ENCODE measurements around the gene ITGA3.

ITGA3 gene

GRCh38 chr17:50055426-50056216 lies at the start of gene ITGA3:
Gene ITGA3, plus strand, starts transcription at chr17:50056110. Its CDS starts 330 bp downstream, at chr17:50056440.
- no peaks in the 10 kb centered on the region for H3K36me3 ChIP-seq (ENCODE audit: insufficient read depth)
- no peaks in the 10 kb centered on the region for H4K20me1 ChIP-seq (ENCODE audit: insufficient read depth)
- H3K4me3 ChIP-seq (IDR thresholded peaks at IDR 0.05; ENCODE audit: insufficient read depth, low read depth, low read length): peak within 1 kb of the TSS; percentile 47
- no peak within 1 kb of the TSS; the same call in 1 of the 2 replicates for H3K27ac ChIP-seq
- no peaks in the 10 kb centered on the region for H3K79me2 ChIP-seq (ENCODE audit: insufficient read depth, low read depth)
- H2AFZ ChIP-seq (ENCODE audit: low read depth): peak within 1 kb of the TSS; percentile 72
- peaks cover 8% of the 10 kb centered on the region; the same call in 1 of the 2 replicates for H3K27me3 ChIP-seq (ENCODE audit: insufficient read depth, low read depth)
- H3K9ac ChIP-seq: no peak within 1 kb of the TSS; the same call in 1 of the 2 replicates
- peak within 1 kb of the TSS; percentile 99 for H3K4me2 ChIP-seq
- TF ChIP-seq CTCF (conservative IDR thresholded peaks at IDR 0.05; ENCODE audit: low read depth, low read length): no peak
- peaks cover 23% of the 10 kb centered on the region for H3K4me1 ChIP-seq (ENCODE audit: low read depth, poor library complexity, severe bottlenecking)

GRCh38 chr17:50009282-50009681 lies 46.6 kb upstream of the ITGA3 start:
- no peak for TF ChIP-seq CTCF (conservative IDR thresholded peaks at IDR 0.05; ENCODE audit: low read depth, low read length)
- Histone ChIP-seq H3K36me3 (ENCODE audit: insufficient read depth) (no peaks in the 10 kb centered on the region), H3K27ac (no peak overlapping the region), H3K4me2 (no peak overlapping the region), H3K4me3 (IDR thresholded peaks at IDR 0.05; ENCODE audit: insufficient read depth, low read depth, low read length) (no peak overlapping the region), H4K20me1 (ENCODE audit: insufficient read depth) (no peaks in the 10 kb centered on the region), H3K27me3 (ENCODE audit: insufficient read depth, low read depth) (peaks cover 14% of the 10 kb centered on the region; the same call in 1 of the 2 replicates), H3K79me2 (ENCODE audit: insufficient read depth, low read depth) (no peaks in the 10 kb centered on the region), H3K9ac (no peak overlapping the region), H2AFZ (ENCODE audit: low read depth) (no peak overlapping the region), H3K4me1 (ENCODE audit: low read depth, poor library complexity, severe bottlenecking) (no peaks in the 10 kb centered on the region)

- H3K9ac ChIP-seq: no peak overlapping the region
- no peaks in the 10 kb centered on the region; the same call in 1 of the 2 replicates for H3K27me3 ChIP-seq (ENCODE audit: insufficient read depth, low read depth)
- no peak overlapping the region for H2AFZ ChIP-seq (ENCODE audit: low read depth)
- H3K27ac ChIP-seq: no peak overlapping the region
- H3K4me3 ChIP-seq (IDR thresholded peaks at IDR 0.05; ENCODE audit: insufficient read depth, low read depth, low read length): no peak overlapping the region
- no peaks in the 10 kb centered on the region for H4K20me1 ChIP-seq (ENCODE audit: insufficient read depth)
- H3K4me2 ChIP-seq: no peak overlapping the region
- H3K79me2 ChIP-seq (ENCODE audit: insufficient read depth, low read depth): no peaks in the 10 kb centered on the region
- H3K36me3 ChIP-seq (ENCODE audit: insufficient read depth): no peaks in the 10 kb centered on the region
- no peak for TF ChIP-seq CTCF (conservative IDR thresholded peaks at IDR 0.05; ENCODE audit: low read depth, low read length)
- H3K4me1 ChIP-seq (ENCODE audit: low read depth, poor library complexity, severe bottlenecking): no peaks in the 10 kb centered on the region
These were observed 42.8 kb upstream of the ITGA3 start for GRCh38 chr17:50013079-50013478.

GRCh38 chr17:50014471-50015088 lies 41.3 kb upstream of the ITGA3 start:
- no peak for TF ChIP-seq CTCF (conservative IDR thresholded peaks at IDR 0.05; ENCODE audit: low read depth, low read length)
- Histone ChIP-seq H4K20me1 (ENCODE audit: insufficient read depth) (no peaks in the 10 kb centered on the region), H3K9ac (no peak overlapping the region), H3K27ac (no peak overlapping the region), H3K4me3 (IDR thresholded peaks at IDR 0.05; ENCODE audit: insufficient read depth, low read depth, low read length) (no peak overlapping the region), H2AFZ (ENCODE audit: low read depth) (no peak overlapping the region), H3K4me1 (ENCODE audit: low read depth, poor library complexity, severe bottlenecking) (no peaks in the 10 kb centered on the region), H3K79me2 (ENCODE audit: insufficient read depth, low read depth) (no peaks in the 10 kb centered on the region), H3K27me3 (ENCODE audit: insufficient read depth, low read depth) (peaks cover under 1% of the 10 kb centered on the region; the same call in 1 of the 2 replicates), H3K4me2 (no peak overlapping the region), H3K36me3 (ENCODE audit: insufficient read depth) (no peaks in the 10 kb centered on the region)
